Choroid plexus epithelial cell (primary cell): ENCODE results near the gene CACNA1D.

Experiments used
- DNase-seq: peaks from one replicate; pipeline ENCODE4 v3.0.0-alpha.2; 2010; ENCODE audit warnings: low read depth
- H3K4me3 ChIP-seq: 2 replicates; pipeline ENCODE4 v1.5.1; 2011; ENCODE audit warnings: low read depth, mild to moderate bottlenecking, control low read depth, low read length, moderate library complexity
- TF ChIP-seq, protein P1 (sequence below): conservative IDR thresholded peaks from 2 replicates; pipeline ENCODE4 v1.5.1; 2011; ENCODE audit warnings: low read depth, mild to moderate bottlenecking, control low read depth, inconsistent platforms, low read length, moderate library complexity

The CACNA1D gene

DNA sequence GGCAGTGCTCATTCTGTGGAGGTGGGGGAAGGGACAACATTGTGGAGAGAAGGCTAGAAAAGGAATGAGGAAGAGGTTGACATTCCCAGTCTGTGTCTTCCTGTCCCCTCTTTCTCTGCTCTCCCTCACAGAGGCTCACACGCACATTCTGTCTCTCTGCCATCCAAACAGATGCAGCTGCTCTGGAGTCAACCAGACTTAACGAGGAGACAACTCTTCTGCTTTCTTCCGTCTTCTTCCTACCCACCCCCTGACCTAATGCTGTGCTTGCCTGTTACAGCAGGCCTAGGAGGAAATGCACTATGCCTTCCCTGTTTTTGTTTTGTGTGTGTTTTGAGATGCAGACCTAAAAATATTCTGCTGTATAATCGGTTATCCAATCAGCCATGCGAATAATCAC is 121.9 kb downstream of the CACNA1D start:
- TF ChIP-seq, protein P1, sequence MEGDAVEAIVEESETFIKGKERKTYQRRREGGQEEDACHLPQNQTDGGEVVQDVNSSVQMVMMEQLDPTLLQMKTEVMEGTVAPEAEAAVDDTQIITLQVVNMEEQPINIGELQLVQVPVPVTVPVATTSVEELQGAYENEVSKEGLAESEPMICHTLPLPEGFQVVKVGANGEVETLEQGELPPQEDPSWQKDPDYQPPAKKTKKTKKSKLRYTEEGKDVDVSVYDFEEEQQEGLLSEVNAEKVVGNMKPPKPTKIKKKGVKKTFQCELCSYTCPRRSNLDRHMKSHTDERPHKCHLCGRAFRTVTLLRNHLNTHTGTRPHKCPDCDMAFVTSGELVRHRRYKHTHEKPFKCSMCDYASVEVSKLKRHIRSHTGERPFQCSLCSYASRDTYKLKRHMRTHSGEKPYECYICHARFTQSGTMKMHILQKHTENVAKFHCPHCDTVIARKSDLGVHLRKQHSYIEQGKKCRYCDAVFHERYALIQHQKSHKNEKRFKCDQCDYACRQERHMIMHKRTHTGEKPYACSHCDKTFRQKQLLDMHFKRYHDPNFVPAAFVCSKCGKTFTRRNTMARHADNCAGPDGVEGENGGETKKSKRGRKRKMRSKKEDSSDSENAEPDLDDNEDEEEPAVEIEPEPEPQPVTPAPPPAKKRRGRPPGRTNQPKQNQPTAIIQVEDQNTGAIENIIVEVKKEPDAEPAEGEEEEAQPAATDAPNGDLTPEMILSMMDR, result no peak
- H3K4me3 ChIP-seq, result no peak overlapping the region
- no peak for DNase-seq

DNA sequence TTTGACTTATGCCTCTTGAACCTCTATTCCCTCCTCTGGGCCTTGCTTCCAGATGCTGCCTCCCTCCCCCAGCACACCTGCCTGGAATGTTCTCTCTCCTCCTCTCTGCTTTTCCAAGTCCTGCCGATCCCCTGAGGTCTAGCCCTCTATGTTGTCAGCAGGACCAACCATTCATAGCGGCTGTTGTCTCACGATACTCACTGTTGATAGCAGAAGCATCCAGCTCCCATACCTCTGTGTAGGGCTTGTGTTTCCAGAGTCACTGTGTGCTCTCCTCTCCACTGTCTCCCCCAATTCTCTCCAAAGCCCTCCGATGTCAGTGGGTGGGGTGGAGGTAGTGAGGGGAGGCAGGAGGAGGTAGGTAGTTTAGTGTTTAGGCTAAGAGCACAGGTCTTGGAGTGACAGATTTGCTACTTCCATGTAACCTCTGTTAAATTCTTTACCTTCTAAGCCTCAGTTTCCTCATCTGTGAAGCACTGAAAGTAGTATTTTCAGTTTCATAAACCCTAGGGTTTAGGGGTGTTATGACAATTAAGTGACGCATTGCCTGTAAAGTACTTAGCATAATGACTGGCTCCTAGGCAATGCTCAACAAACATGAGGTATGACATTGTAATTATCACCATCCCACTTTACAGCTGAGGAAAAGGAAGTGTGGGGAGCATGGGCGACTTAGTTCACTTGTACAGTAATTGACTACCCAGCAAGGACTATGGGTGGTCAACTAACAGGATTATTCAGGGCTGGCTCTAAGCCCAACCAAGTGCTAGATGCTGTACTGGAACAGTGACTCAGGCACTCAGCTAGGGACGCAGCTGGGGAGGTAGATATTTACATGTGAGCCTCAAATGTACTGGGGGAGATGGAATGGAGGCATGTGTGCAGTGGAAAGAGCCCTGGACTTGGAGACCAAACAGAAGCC is 122.8 kb downstream of the CACNA1D start:
- TF ChIP-seq, protein P1, result no peak
- no peak overlapping the region for H3K4me3 ChIP-seq
- no peak for DNase-seq

DNA sequence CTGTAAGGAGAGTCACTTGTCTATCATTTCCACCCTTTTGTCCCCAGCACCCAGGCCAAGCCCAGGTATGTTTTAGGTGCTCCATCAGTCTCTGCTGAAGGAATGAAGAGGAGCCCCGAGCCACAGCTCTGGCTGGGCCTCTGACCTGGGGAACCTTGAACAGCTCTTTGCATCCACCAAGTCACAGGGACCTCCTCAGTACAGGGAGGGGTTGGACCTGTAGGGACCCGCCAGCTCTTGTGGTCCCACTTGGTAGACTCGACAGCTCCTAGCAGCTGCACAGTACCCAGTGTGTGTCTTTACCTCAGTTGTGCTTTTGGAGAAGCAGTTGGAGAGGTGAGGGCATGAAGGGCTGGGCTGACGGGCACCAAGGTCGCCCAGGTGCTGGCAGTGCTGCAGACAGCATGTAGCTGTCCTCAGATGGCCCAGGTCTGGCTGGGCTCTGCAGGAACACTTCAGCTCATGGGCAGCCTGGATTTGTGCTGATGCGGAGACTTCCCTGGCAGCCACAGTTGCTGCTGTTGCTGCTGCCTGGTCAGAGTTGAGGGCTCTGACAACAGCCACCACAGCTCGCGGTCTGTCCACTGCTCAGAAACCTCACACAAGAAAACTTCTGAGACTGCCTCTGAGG is 123.6 kb downstream of the CACNA1D start:
- H3K4me3 ChIP-seq, result no peak overlapping the region
- TF ChIP-seq, protein P1, result no peak
- DNase-seq, result no peak

DNA sequence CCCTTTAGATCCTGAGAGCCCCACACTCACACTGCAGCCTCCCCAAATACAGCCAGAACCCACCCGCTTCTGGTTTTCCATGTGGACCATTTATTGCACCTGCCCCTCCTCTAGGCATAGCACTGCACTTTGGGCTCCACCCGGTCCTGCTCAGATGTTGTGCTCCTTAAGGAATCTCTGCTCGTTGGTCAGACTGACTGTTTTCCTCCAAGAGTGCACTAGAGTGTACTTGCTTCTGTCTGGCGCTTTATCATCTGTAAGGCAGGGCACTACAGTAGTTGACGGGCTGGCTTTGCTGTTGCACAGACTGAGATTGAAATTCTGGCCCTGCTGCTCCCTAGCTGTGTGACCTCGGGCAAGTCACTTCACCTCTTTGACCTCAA is 124.1 kb downstream of the CACNA1D start:
- no peak for DNase-seq
- TF ChIP-seq, protein P1, result no peak
- H3K4me3 ChIP-seq, result no peak overlapping the region

DNA sequence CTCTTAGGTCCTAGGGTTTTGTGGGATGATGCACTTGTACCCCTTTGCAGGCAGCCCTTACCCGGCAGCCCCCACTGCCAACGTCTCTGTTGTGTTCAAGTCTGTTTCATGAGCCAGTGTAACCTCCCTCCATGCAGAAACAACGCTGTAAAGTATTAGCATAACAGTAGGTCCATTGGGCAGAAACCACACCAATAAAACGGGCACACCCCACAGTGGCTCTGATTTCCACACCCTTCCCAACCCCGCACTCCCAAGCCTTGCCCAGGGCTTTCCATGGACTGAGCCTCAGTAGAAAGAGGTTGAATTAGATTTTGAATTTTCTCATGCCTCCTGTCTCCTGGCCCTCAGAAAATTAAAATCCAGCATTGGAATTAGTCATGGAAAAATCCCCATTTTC is 124.5 kb downstream of the CACNA1D start:
- TF ChIP-seq, protein P1, result no peak
- no peak for DNase-seq
- H3K4me3 ChIP-seq, result no peak overlapping the region

DNA sequence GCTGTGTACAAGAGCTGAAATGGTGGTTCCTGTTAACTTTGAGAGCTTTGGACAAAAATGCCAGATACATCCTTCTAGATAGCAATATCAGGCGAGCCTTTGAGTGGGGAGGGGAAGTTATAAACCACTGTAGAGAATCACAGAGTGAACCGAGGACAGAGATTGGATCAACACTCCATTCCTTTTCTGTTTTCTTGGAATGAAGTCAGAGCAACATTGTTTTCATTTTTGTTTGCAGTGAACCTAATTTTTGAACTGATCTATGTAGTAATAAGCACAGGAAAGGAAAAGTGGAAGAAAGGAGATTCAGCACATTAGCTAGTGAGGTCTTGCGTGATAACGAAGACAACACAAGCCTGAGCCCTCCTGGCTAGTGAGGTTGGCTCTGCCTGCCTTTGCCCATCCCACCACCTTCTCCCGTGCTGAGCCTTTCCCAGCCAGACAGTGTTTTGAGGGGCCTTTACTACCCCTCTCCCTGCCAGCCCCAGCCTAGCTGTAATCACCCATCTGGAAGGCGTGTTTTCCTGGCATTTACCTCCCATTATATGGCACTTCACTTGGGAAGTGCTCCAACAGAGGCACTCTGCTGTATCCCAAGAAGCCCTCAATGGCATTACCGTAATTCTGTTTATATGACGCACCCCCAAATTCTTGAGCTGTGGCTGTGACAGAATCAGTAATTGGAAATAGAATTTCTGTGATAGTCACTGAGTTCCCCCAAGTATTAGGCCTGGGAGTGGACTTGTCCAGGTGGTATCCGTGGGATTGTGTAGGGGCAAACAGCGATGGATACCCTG is 129.8 kb downstream of the CACNA1D start:
- no peak for DNase-seq
- TF ChIP-seq, protein P1, result no peak
- no peak overlapping the region for H3K4me3 ChIP-seq
